AG04450 (cell line): ENCODE data around the gene APOC3. TPM values are rescaled to one million over a fixed set of nuclear protein-coding genes. Genes with fewer than 3 reads are reported as not detected.

ENCODE experiments used
- CTCF ChIA-PET: fragments of 300-600, 350-600 bp; formaldehyde crosslinking; extraction: SDS; loops from one replicate; lab custom pipeline; 2022; ENCODE audit warnings: antibody characterized with exemption, inconsistent platforms; lab: Charles Lee
- POLR2A ChIA-PET: fragments of 350-600 bp; formaldehyde crosslinking; extraction: SDS; loops from one replicate; lab custom pipeline; 2021; ENCODE audit warnings: antibody characterized with exemption, inconsistent platforms; lab: Yijun Ruan, JAX
- DNase-seq: peaks from one replicate; pipeline ENCODE4 v3.0.0-alpha.2; 2011; ENCODE audit warnings: low read depth, low spot score
- H3K27ac ChIP-seq: one replicate; pipeline ENCODE4 v1.5.1; 2012; ENCODE audit warnings: low read depth, low read length, control low read depth
- H3K27me3 ChIP-seq: one replicate; pipeline ENCODE4 v1.6.0; 2012; ENCODE audit warnings: low read length; ENCODE audit not compliant: control insufficient read depth, insufficient read depth
- H3K4me3 ChIP-seq: 2 replicates; pipeline ENCODE4 v1.5.1; 2011; ENCODE audit warnings: mild to moderate bottlenecking, low read depth, low read length, control low read depth
- H3K9me3 ChIP-seq: 2 replicates; pipeline ENCODE4 v1.5.1; 2012; ENCODE audit warnings: low read length; ENCODE audit not compliant: control insufficient read depth, insufficient read depth
- polyA plus RNA-seq: library from polyadenylated mRNA; depleted of rRNA; stranded (reverse); fragments of >200 nt; gene quantifications from 2 replicates; pipeline ENCODE4 v1.2.3, GENCODE V29; 2011
- TF ChIP-seq, protein P1 (sequence below): IDR thresholded peaks from 2 replicates; pipeline ENCODE4 v1.5.1; 2011; ENCODE audit warnings: low read depth, low read length, control low read depth, inconsistent platforms

The APOC3 gene
- polyA plus RNA-seq, 1 experiment, result not detected

DNA sequence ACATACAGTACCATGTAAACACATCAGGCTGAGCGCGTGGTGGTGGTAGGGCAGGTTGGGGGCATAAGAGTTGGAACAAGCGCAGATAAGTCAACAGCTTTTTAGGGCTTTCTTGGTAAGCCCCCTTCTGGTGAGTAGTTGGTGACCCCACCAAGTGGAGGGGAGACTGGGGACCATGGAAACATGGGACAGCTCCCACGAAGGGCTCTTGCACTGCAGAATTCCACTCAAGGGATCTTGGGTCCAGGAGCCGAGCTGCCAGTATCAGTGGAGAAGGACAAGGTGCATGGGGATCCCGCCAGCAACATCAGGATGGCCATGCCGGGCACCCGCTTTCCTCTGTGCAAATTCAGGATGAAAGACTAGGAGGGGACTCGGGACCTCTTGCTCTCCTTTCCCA lies 14.0 kb downstream of the APOC3 start:
- DNase-seq, result no peak
- ChIA-PET CTCF (interaction anchor here (1.1 kb wide), 1 partner anchor 262 kb away, joined by 3 read pairs; no protein-coding TSS in a partner anchor), POLR2A (no interaction called here)
- Histone ChIP-seq H3K27me3 (no peaks in the 10 kb centered on the region), H3K9me3 (no peaks in the 10 kb centered on the region), H3K27ac (no peak overlapping the region), H3K4me3 (no peak overlapping the region)
- TF ChIP-seq, protein P1, sequence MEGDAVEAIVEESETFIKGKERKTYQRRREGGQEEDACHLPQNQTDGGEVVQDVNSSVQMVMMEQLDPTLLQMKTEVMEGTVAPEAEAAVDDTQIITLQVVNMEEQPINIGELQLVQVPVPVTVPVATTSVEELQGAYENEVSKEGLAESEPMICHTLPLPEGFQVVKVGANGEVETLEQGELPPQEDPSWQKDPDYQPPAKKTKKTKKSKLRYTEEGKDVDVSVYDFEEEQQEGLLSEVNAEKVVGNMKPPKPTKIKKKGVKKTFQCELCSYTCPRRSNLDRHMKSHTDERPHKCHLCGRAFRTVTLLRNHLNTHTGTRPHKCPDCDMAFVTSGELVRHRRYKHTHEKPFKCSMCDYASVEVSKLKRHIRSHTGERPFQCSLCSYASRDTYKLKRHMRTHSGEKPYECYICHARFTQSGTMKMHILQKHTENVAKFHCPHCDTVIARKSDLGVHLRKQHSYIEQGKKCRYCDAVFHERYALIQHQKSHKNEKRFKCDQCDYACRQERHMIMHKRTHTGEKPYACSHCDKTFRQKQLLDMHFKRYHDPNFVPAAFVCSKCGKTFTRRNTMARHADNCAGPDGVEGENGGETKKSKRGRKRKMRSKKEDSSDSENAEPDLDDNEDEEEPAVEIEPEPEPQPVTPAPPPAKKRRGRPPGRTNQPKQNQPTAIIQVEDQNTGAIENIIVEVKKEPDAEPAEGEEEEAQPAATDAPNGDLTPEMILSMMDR, result no peak

DNA sequence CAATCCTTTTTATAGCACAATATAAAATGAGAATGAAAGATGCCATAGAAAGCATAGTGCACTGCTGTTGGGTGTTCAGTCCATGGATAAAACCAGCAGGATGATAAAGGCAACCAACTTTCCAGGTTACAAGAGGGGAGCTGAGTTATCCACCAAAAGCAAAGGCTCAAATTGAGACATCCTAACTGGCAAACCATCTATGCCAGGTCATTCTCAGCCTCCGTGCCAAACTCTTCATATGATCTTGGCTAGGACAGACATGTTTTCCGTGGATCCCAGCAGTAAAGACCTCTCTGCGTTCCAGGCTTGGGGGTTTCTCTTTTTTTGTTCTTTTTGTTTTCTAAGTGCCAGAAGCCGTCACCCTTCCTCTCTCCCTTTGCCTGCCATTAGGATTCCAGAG lies 15.0 kb downstream of the APOC3 start:
- H3K4me3 ChIP-seq, result no peak overlapping the region
- CTCF ChIA-PET, result no interaction called here
- DNase-seq, result no peak
- no peaks in the 10 kb centered on the region for H3K27me3 ChIP-seq
- TF ChIP-seq, protein P1, result no peak
- POLR2A ChIA-PET, result no interaction called here
- H3K27ac ChIP-seq, result no peak overlapping the region
- no peaks in the 10 kb centered on the region for H3K9me3 ChIP-seq

DNA sequence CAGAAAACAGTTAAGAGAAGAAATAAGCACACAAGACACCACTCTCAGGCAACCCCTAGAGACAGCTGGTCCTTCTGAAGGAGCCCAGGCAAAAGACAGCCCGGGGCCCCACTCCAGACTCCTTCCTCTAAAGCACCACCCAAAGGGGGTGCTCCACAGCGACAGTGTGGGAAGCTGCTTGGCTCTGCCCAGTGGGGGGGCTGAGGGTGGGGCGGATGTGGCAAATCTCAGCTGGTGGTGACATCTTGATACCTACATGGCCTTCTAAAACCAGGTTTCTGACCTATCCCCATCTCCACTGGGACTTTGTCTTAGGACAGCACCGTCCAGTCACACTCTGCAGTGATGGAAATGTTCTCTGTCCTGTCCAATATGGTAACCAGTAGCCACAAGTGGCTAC lies 17.9 kb downstream of the APOC3 start:
- POLR2A ChIA-PET, result interaction anchor here (0.6 kb wide), 1 partner anchor 378 kb away, joined by 3 read pairs; no protein-coding TSS in a partner anchor
- TF ChIP-seq, protein P1, result no peak
- DNase-seq, result no peak
- Histone ChIP-seq H3K9me3 (no peaks in the 10 kb centered on the region), H3K27ac (no peak overlapping the region), H3K27me3 (no peaks in the 10 kb centered on the region), H3K4me3 (no peak overlapping the region)
- CTCF ChIA-PET, result interaction anchor here (0.9 to 2.3 kb wide), 5 partner anchors 12 to 259 kb away, joined by 3 to 8 read pairs (median 4); partner anchors contain the start of gene APOA5

DNA sequence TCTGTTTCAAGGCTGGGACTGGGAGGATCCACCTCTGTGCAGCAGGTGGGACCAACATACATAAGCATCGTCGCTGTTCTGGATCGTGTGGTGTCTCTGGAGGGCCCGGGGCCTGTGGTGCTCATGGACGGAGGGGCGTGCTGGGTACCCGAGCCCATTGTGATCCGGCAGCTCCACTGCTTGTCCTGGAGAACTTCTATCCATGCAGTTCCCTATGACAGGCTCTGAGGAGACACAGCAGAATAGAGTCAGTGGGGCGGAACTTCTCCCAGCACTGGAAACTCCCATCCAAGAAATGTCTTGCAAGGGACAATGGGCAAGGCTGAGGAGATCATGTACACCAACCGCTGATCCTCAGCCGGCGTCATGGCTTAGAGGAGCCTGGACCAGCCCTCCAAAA lies 19.4 kb downstream of the APOC3 start:
- ChIA-PET CTCF (interaction anchor here (1.0 to 2.3 kb wide), 4 partner anchors 8 to 257 kb away, joined by 3 to 8 read pairs (median 6); partner anchors contain the start of gene APOA5), POLR2A (no interaction called here)
- no peaks in the 10 kb centered on the region for H3K9me3 ChIP-seq
- TF ChIP-seq, protein P1, result no peak
- no peak overlapping the region for H3K4me3 ChIP-seq
- no peak for DNase-seq
- no peak overlapping the region for H3K27ac ChIP-seq
- no peaks in the 10 kb centered on the region for H3K27me3 ChIP-seq

DNA sequence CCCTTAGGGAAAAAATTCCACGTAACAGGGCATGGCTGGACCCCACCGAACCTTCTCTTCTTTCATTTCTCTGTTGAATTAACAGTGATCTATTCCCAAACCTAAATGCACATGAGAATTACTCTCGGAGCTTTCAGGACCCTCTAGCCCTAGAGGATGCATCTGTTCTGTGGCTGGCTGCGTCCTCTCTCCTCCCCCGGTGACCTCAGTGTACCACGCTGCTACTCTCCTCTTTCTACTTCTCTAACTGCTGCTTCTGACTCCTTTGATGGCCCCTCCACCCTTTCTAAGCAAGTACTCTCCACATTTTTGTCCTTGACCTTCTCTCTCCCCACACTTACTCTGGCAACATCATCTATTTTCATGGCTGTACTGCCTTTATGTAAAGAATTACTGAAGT lies 19.8 kb downstream of the APOC3 start:
- Histone ChIP-seq H3K27ac (no peak overlapping the region), H3K4me3 (no peak overlapping the region), H3K9me3 (no peaks in the 10 kb centered on the region), H3K27me3 (no peaks in the 10 kb centered on the region)
- POLR2A ChIA-PET, result no interaction called here
- no peak for DNase-seq
- TF ChIP-seq, protein P1, result no peak
- CTCF ChIA-PET, result interaction anchor here (1.0 to 2.3 kb wide), 4 partner anchors 8 to 58 kb away, joined by 3 to 8 read pairs (median 6); partner anchors contain the start of gene APOA5
